H9 (cell line): ENCODE data around the gene RBMXL2. TPM values are rescaled to one million over a fixed set of nuclear protein-coding genes. Genes with fewer than 3 reads are reported as not detected.

Experiments
- DNase-seq: peaks from one replicate; pipeline ENCODE4 v3.0.0-alpha.2; 2017
- H2AFZ ChIP-seq: one replicate; pipeline ENCODE4 v1.6.1; 2013; ENCODE audit warnings: mild to moderate bottlenecking, low read length, control low read depth, moderate library complexity
- H2AK5ac ChIP-seq: 2 replicates; pipeline ENCODE4 v1.6.1; 2013; ENCODE audit warnings: low read length, control low read depth, mixed read lengths; ENCODE audit not compliant: insufficient read length
- H2BK120ac ChIP-seq: one replicate; pipeline ENCODE4 v1.6.1; 2013; ENCODE audit warnings: low read depth, mild to moderate bottlenecking, low read length, control low read depth, inconsistent platforms; ENCODE audit not compliant: poor library complexity, severe bottlenecking
- H2BK12ac ChIP-seq: 2 replicates; pipeline ENCODE4 v1.6.1; 2013; ENCODE audit warnings: low read length, control low read depth, mixed read lengths, low read depth; ENCODE audit not compliant: insufficient read length
- H2BK15ac ChIP-seq: 2 replicates; pipeline ENCODE4 v1.6.1; 2013; ENCODE audit warnings: low read depth, low read length, control low read depth
- H2BK20ac ChIP-seq: one replicate; pipeline ENCODE4 v1.6.1; 2013; ENCODE audit warnings: low read depth, mild to moderate bottlenecking, low read length, control low read depth, inconsistent platforms; ENCODE audit not compliant: poor library complexity, severe bottlenecking
- H2BK5ac ChIP-seq: 2 replicates; pipeline ENCODE4 v1.6.1; 2013; ENCODE audit warnings: low read length, control low read depth, mixed read lengths; ENCODE audit not compliant: insufficient read length
- H3K14ac ChIP-seq: 2 replicates; pipeline ENCODE4 v1.6.1; 2013; ENCODE audit warnings: low read length, control low read depth; ENCODE audit not compliant: insufficient read depth
- H3K18ac ChIP-seq: 2 replicates; pipeline ENCODE4 v1.6.1; 2013; ENCODE audit warnings: low read depth, mild to moderate bottlenecking, mixed read lengths, low read length, control low read depth; ENCODE audit not compliant: insufficient read length
- H3K23ac ChIP-seq: 2 replicates; pipeline ENCODE4 v1.6.1; 2013; ENCODE audit warnings: low read length, control low read depth, mixed read lengths, low read depth; ENCODE audit not compliant: insufficient read length
- H3K23me2 ChIP-seq: 2 replicates; pipeline ENCODE4 v1.6.1; 2013; ENCODE audit warnings: low read depth, mild to moderate bottlenecking, mixed read lengths, low read length, control low read depth; ENCODE audit not compliant: insufficient read length, poor library complexity, severe bottlenecking
- H3K27ac ChIP-seq: 2 replicates; pipeline ENCODE4 v1.5.1; 2013; ENCODE audit warnings: low read length, control low read depth, mixed read lengths, low read depth; ENCODE audit not compliant: insufficient read length
- H3K27me3 ChIP-seq: 2 replicates; pipeline ENCODE4 v1.6.1; 2013; ENCODE audit warnings: low read length, control low read depth, inconsistent platforms; ENCODE audit not compliant: insufficient read depth
- H3K4ac ChIP-seq: 2 replicates; pipeline ENCODE4 v1.6.1; 2013; ENCODE audit warnings: low read depth, mild to moderate bottlenecking, control low read depth, inconsistent platforms, low read length, moderate library complexity
- H3K4me1 ChIP-seq: 2 replicates; pipeline ENCODE4 v1.6.1; 2013; ENCODE audit warnings: low read length, control low read depth, inconsistent platforms; ENCODE audit not compliant: insufficient read depth
- H3K4me2 ChIP-seq: 2 replicates; pipeline ENCODE4 v1.6.1; 2013; ENCODE audit warnings: low read length, control low read depth, mixed read lengths; ENCODE audit not compliant: insufficient read length, insufficient read depth
- H3K56ac ChIP-seq: 2 replicates; pipeline ENCODE4 v1.6.1; 2013; ENCODE audit warnings: low read depth, mild to moderate bottlenecking, mixed read lengths, low read length, control low read depth; ENCODE audit not compliant: insufficient read length
- H3K79me1 ChIP-seq: 2 replicates; pipeline ENCODE4 v1.6.1; 2013; ENCODE audit warnings: low read depth, mild to moderate bottlenecking, moderate library complexity, low read length, control low read depth, inconsistent platforms; ENCODE audit not compliant: insufficient read depth, poor library complexity, severe bottlenecking
- H3K79me2 ChIP-seq: 2 replicates; pipeline ENCODE4 v1.6.1; 2013; ENCODE audit warnings: low read length, control low read depth, inconsistent platforms; ENCODE audit not compliant: insufficient read depth
- H3K9ac ChIP-seq: 2 replicates; pipeline ENCODE4 v1.6.1; 2013; ENCODE audit warnings: low read length, control low read depth, mixed read lengths; ENCODE audit not compliant: insufficient read length; ENCODE audit errors: extremely low read depth
- H3K9me3 ChIP-seq: one replicate; pipeline ENCODE4 v1.6.1; 2013; ENCODE audit warnings: low read depth, low read length, inconsistent platforms; ENCODE audit not compliant: control insufficient read depth
- H3T11ph ChIP-seq: one replicate; pipeline ENCODE4 v1.6.1; 2013; ENCODE audit warnings: mild to moderate bottlenecking, low read length, control low read depth, inconsistent platforms
- H4K20me1 ChIP-seq: one replicate; pipeline ENCODE4 v1.6.1; 2013; ENCODE audit not compliant: control insufficient read depth, insufficient read length, insufficient read depth
- H4K5ac ChIP-seq: 2 replicates; pipeline ENCODE4 v1.6.1; 2013; ENCODE audit warnings: low read depth, mild to moderate bottlenecking, mixed read lengths, low read length, control low read depth; ENCODE audit not compliant: insufficient read length
- H4K8ac ChIP-seq: replicated peaks from 2 replicates; pipeline ENCODE4 v1.6.1; 2013; ENCODE audit warnings: low read length, control low read depth, mixed read lengths, low read depth; ENCODE audit not compliant: insufficient read length
- H4K91ac ChIP-seq: 2 replicates; pipeline ENCODE4 v1.6.1; 2013; ENCODE audit warnings: low read depth, mild to moderate bottlenecking, moderate library complexity, mixed read lengths, low read length, control low read depth; ENCODE audit not compliant: insufficient read length
- H3K27ac Mint-ChIP-seq, 3 experiments: 2 replicates in 2 of 3; 3 replicates in 1 of 3; pipeline ENCODE4 v1.8.0; 2020 to 2021; ENCODE audit warnings: mixed read lengths in 3 of 3, mild to moderate bottlenecking in 1 of 3, moderate library complexity in 1 of 3
- H3K27me3 Mint-ChIP-seq: 2 replicates; pipeline ENCODE4 v1.8.0; 2021; ENCODE audit warnings: low read depth, mild to moderate bottlenecking, moderate library complexity, mixed read lengths
- H3K36me3 Mint-ChIP-seq, 3 experiments: 2 replicates in 2 of 3; 3 replicates in 1 of 3; pipeline ENCODE4 v1.8.0; 2020 to 2021; ENCODE audit warnings: low read depth in 3 of 3, mixed read lengths in 3 of 3; ENCODE audit not compliant: insufficient read depth in 1 of 3
- H3K4me1 Mint-ChIP-seq, 2 experiments: 2 replicates each; pipeline ENCODE4 v1.8.0; 2020; ENCODE audit warnings: mixed read lengths in 2 of 2
- H3K4me3 Mint-ChIP-seq, 2 experiments: 2 replicates in 1 of 2; 3 replicates in 1 of 2; pipeline ENCODE4 v1.8.0; 2020 to 2021; ENCODE audit warnings: mild to moderate bottlenecking in 2 of 2, mixed read lengths in 2 of 2, moderate library complexity in 1 of 2
- H3K9me3 Mint-ChIP-seq, 2 experiments: 2 replicates in 1 of 2; 3 replicates in 1 of 2; pipeline ENCODE4 v1.8.0; 2020; ENCODE audit warnings: mild to moderate bottlenecking in 2 of 2, mixed read lengths in 2 of 2, moderate library complexity in 1 of 2
- CTCF ChIP-seq: fragments of 200-600 bp; sonication (generic); conservative IDR thresholded peaks from 3 replicates; pipeline ENCODE4 v1.8.0; 2021; ENCODE audit warnings: antibody characterized with exemption, mild to moderate bottlenecking
- WGBS: extraction: QIAGEN DNeasy Blood & Tissue Kit; methylation state at CpG from one replicate; pipeline ENCODE4 v1.1.7; 2013; ENCODE audit warnings: missing lambda C conversion rate, low lambda C conversion rate, mixed read lengths; ENCODE audit not compliant: insufficient read length; ENCODE audit errors: extremely low coverage; 5-methylcytosine and 5-hydroxymethylcytosine counted together
- total RNA-seq: library from RNA; stranded (reverse); gene quantifications from 2 replicates; pipeline ENCODE4 v1.2.1, GENCODE V29; 2021

The RBMXL2 gene
- total RNA-seq, 1 experiment from 2014 or later: not detected

- H4K91ac ChIP-seq: no peak overlapping the region
- no peak overlapping the region for H3K27ac Mint-ChIP-seq
- no peak overlapping the region for H3K4me3 Mint-ChIP-seq
- H3K79me1 ChIP-seq: no peaks in the 10 kb centered on the region
- no peaks in the 10 kb centered on the region for H3K9me3 Mint-ChIP-seq
- no peak for TF ChIP-seq CTCF
- no peak overlapping the region for H2BK15ac ChIP-seq
- H3K4me1 ChIP-seq: no peaks in the 10 kb centered on the region
- H2AK5ac ChIP-seq: no peak overlapping the region
- no peak overlapping the region for H2BK120ac ChIP-seq
- no peaks in the 10 kb centered on the region for H3K79me2 ChIP-seq
- no peak overlapping the region for H3K9ac ChIP-seq
- DNase-seq: no peak
- H3K27me3 ChIP-seq: no peaks in the 10 kb centered on the region
- H3K4ac ChIP-seq: no peak overlapping the region
- no peak overlapping the region for H3K27ac ChIP-seq
- H2BK5ac ChIP-seq: no peak overlapping the region
- H3K4me2 ChIP-seq: no peak overlapping the region
- no peaks in the 10 kb centered on the region for H4K20me1 ChIP-seq
- WGBS: no CpG with 5 or more reads among the region's 3 CpGs
- no peak overlapping the region for H3T11ph ChIP-seq
- H3K18ac ChIP-seq: no peak overlapping the region
- no peaks in the 10 kb centered on the region for H3K27me3 Mint-ChIP-seq
- peaks cover 4 to 5% of the 10 kb centered on the region in 2 experiments; a peak in 3 of 4 replicates for H3K4me1 Mint-ChIP-seq
- H3K23ac ChIP-seq: no peak overlapping the region
- no peaks in the 10 kb centered on the region for H3K9me3 ChIP-seq
- no peak overlapping the region for H2BK20ac ChIP-seq
- no peak overlapping the region for H2BK12ac ChIP-seq
- H2AFZ ChIP-seq: no peak overlapping the region
- no peak overlapping the region for H4K5ac ChIP-seq
- H3K14ac ChIP-seq: no peak overlapping the region
- H3K36me3 Mint-ChIP-seq: no peaks in the 10 kb centered on the region
- no peak overlapping the region for H3K56ac ChIP-seq
- H3K23me2 ChIP-seq: no peaks in the 10 kb centered on the region
- H4K8ac ChIP-seq: no peak overlapping the region
These were observed 42.2 kb upstream of the RBMXL2 start for GRCh38 chr11:7046474-7047175.
